CD4-positive, alpha-beta T cell treated with Interleukin-12 subunit alpha and Interleukin-12 subunit beta, for 1 hour (primary cell): Measurements from ENCODE around the gene PPP1R12C.

ENCODE experiments used
- DNase-seq: peaks from one replicate; pipeline ENCODE4 v3.0.0-alpha.2; 2020

The PPP1R12C gene

DNA sequence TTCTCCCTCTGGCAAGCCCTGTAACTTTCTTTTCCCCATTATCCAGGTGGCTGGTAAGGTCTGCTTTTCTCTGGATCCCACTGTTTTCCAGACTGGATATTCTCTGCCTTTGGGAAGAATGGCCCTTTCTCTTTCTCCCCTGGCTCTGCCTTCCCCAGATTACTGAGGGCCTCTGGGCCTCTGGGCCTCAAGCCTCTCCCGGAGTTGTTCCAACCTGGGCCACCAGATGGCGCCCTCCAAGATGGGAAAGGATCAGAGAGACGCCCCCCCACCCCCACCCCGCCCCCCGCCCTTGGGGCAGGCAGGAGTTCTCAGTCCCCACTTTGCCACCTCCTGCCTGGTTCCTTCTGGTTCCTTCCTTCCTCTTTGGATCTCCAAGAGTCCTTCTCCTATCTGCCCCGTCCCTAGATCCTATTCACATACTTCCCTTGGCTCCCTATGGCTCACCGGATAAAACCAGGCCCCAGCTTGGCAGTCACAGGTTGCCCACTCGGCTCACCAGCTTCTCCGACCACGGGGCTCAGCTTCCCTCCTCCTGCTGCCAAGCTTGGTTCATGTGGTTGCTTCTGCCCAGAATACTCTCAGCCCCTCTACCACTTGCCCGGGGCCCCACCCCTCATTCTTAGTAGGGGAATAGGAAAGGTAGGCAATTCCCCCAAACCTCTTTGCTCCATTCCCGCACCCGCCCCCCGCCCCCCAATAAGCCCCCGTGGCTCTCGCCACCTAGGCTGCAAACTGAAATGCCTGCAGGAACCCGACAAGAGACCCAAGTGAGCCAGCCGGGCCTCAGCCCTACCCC lies 28.7 kb downstream of the PPP1R12C start:
- DNase-seq = peak; percentile 77

- DNase-seq = no peak
Measured at GRCh38 chr19:55088021-55088451, 29.4 kb downstream of the PPP1R12C start.

DNA sequence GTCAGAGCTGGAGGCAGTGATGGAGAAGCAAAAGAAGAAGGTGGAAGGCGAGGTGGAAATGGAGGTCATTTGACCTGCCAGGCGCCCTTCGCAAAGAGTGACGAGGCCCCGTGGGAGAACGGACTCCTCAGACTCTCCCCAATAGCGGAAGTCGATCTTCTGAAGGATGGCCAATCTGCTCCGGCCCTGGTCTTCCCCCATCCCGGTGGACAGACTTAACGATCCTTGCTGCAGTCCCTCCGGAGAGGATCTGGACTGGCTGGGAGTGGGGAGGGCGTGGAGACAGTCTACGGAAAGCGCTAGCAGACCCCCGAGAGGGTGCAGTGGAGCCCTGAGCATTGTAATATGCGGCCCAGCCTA lies 29.9 kb downstream of the PPP1R12C start:
- no peak for DNase-seq

DNA sequence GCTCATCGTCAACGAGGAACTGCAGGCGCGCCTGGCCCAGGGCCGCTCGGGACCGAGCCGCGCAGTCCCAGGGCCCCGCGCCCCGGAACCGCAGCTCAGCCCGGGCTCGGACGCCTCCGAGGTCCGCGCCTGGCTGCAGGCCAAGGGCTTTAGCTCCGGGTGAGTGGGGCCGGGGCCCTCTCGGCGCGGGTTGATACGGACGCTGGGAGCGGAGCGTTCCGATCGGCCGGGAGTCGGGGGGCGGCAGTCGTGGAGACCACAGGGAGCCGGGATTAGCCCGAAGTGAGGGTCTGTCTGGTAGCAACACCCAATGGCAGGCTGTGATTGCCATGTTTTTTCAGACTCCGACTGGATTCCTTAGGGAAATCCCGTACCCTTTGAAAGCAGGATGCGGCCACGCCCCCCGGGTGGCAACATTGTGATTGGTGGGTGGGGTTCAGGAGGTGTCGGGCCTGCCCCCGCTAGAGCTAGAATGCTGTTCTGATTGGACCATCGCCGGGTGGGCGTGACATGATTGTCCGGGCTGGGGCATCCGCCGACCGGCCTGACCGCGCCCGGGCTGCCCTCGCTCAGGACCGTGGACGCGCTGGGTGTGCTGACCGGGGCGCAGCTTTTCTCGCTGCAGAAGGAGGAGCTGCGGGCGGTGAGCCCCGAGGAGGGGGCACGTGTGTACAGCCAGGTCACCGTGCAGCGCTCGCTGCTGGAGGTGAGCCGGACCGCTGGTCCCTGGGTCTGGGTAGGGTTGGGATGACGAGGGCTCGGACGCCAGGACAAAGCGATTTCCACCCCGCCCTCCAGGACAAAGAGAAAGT lies 30.5 kb downstream of the PPP1R12C start:
- DNase-seq = peak; percentile 65

DNA sequence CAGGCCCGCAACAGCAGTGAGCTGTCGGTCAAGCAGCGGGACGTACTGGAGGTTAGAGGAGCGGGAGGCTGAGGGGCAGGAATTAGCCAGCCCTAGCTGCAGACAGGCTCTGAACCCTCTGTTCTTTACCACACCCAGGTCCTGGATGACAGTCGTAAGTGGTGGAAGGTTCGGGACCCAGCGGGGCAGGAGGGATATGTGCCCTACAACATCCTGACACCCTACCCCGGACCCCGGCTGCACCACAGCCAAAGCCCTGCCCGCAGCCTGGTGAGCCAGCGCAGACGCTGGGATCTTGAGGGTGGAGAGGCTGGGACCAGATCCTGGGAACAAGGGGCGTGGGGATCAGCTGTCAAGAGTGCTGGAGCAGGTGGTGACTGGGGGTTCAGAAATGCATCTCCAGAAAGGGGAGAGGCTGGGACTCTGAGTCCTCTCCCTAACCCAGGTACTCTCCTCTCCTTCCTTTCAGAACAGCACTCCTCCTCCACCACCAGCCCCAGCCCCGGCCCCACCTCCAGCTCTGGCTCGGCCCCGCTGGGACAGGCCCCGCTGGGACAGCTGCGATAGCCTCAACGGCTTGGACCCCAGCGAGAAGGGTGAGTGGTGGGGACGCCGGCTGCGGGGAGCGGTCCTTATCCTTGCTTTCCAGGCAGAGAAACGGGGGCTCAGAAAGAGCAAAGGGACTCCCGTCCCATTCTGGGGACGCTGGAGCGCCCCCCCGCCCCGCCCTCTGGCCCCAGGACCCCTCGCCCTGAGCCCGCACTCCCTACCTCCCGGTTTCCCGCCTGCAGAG lies 31.3 kb downstream of the PPP1R12C start:
- no peak for DNase-seq

- no peak for DNase-seq
Measured at GRCh38 chr19:55084416-55084815, 33.0 kb downstream of the PPP1R12C start.

- no peak for DNase-seq
Measured at GRCh38 chr19:55083004-55083850, 34.2 kb downstream of the PPP1R12C start.

DNA sequence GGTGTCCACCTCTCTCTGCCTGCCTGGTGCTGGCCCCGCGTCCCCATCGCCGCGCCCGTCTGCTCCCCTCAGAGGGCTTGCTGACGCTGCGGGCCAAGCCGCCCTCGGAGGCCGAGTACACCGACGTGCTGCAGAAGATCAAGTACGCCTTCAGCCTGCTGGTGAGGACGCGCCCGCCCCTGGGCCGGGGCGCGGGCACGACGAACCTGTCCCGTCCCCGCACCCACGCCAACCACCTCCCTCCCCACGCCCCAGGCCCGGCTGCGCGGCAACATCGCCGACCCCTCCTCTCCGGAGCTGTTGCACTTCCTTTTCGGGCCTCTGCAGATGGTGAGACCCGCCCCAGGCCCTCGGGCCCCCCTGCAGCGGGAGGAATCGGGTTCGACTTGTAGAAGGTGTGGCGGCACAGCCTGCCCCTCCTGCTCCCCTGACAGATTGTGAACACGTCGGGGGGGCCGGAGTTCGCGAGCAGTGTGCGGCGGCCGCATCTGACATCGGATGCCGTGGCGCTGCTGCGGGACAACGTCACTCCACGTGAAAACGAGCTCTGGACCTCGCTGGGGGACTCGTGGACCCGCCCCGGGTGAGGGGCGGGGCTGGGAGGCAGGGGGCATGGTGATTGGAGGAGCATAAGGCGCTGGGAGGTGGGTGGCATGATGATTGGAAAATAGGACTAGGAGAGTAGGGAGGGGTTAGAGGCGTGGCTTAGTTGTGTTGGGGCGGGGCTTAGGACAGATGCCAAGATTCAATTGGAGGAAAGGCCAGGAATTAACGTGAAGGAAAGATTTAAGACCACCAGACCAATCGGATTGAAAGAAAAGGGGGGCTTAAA lies 35.2 kb downstream of the PPP1R12C start:
- DNase-seq = peak; percentile 65

GRCh38 chr19:55081770-55082019 lies 35.7 kb downstream of the PPP1R12C start:
- no peak for DNase-seq

DNA sequence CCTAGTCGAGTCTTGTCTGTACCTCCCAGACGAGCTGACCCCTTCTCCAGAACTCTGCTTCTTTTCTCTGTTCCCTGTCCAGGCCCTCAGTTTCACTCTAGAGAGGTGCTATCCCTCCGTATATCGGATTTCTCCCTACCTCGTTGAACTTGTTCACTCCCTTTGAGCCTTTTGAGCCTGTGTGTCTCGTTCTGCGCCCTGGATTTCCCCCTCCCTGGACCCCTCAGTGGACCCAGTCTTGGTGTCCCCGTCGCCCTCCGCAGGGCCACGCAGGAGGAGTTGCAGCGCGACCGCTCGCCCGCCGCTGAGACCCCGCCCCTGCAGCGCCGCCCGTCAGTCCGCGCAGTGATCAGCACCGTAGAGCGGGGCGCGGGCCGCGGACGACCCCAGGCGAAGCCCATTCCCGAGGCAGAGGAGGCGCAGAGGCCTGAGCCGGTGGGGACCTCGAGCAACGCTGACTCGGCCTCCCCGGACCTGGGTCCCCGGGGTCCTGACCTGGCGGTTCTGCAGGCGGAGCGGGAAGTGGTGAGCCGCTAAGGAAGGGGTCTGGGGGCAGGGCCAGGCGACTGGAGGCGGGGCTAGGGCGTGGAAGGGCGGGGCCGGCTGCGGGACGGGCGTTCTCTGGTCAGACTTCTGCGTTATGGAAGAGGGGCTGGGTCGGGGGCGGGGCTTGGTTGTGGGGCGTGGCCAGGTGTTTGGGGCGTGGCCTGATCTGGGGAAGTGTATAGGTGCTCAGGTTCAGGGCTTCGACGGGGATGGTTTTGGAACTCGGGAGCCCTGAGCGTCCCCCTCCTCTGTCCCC lies 36.3 kb downstream of the PPP1R12C start:
- DNase-seq = peak; percentile 95

DNA sequence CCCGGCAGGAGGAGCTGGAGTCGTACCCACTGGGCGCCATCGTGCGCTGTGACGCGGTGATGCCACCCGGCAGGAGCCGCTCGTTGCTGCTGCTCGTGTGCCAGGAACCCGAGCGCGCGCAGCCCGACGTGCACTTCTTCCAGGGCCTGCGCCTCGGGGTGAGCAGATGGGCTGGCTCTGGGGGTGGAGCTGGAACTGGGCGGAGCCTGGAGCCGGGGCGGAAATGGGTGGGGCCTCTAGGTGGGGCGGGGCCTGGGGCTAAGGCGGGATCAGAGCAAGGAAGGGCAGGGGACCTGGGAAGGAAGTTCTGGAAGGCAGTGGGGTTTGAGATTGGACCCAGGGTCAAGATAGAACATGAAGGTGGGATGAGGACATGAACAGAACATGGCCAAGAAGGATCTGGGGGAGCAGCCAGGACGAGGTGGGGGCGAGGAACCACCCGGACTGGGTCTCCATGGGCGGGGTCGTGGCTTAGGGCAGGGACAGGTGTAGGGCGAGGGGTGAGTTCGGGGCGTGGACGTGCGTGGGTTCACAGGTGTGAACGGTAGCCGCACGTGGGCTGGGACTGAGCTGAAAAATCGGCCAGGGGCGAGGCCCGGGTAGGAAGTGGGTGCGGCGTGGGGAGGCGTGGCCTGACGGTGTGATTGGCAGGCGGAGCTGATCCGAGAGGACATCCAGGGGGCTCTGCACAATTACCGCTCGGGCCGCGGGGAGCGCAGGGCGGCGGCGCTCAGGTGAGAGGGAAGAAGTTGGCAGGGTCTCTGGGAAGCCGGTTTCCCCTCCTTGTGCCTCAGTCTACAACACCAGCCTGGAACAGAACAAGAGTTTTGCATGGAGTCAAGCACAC lies 37.1 kb downstream of the PPP1R12C start:
- DNase-seq = peak; percentile 70

DNA sequence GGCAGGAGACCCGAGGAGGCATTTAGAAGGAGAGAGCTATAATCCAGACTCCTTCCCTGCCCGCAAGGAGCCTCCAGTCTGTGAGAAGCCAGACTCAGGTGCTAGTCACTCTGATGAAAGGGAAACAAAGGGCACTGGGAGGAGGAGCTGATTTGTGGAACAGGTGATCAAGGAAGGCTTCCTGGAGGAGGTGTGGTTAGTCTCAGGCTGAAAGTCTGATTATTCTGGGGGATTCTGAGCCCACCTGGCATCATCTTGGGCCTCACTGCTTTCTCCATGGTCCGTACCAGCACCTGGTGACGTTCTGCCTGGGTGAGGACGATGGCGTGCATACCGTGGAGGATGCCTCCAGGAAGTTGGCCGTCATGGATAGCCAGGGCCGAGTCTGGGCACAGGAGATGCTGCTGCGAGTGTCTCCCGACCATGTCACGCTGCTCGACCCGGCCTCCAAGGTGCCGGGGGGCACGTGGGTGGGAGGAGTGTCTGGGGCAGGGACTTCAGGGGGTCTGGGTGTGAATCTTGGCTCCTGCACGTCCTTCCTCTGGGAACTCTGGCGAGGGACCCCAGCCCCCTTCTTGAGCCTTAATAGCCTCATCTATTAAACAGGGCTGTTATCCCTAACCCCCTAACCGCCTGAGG lies 37.9 kb downstream of the PPP1R12C start:
- no peak for DNase-seq

- DNase-seq = no peak
Measured at GRCh38 chr19:55078996-55079395, 38.4 kb downstream of the PPP1R12C start.

DNA sequence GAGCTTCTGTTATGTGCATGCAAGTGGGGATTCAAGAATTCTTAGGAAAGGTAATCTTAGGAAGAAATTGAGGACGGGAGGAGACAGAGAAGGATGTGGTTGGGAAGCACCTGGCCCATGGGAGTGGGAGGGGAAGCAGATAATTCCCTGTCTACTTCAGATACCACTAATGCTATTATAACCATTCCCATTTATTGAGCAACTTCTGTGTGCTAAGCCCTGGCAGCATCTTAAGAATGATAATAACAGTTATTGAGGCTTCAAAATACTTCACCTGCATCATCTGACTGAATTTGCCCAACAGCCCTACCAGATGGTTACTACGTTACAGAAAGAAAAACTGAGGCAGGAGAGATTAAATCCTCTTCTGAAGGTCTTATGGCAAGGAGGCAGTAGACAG lies 40.3 kb downstream of the PPP1R12C start:
- no peak for DNase-seq

DNA sequence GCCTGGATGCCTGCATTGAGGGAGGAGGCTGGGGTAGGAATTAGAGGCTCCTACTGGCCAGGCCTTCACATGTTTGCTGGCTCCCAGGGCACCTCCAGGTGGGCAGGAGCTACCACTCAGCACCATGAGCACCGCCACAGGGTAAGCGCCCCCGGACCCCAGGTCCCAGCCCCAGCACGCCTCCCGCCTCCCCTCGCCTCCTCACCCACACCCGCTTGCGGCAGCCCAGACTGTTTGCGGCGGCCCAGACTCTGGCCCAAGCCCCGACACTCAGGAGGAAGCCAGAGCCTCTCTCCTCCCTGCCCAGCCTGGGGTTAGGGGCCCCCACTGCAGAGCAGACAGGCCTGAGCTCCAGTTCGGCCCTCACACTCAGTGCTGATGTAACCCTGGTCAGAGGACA lies 41.1 kb downstream of the PPP1R12C start:
- no peak for DNase-seq

DNA sequence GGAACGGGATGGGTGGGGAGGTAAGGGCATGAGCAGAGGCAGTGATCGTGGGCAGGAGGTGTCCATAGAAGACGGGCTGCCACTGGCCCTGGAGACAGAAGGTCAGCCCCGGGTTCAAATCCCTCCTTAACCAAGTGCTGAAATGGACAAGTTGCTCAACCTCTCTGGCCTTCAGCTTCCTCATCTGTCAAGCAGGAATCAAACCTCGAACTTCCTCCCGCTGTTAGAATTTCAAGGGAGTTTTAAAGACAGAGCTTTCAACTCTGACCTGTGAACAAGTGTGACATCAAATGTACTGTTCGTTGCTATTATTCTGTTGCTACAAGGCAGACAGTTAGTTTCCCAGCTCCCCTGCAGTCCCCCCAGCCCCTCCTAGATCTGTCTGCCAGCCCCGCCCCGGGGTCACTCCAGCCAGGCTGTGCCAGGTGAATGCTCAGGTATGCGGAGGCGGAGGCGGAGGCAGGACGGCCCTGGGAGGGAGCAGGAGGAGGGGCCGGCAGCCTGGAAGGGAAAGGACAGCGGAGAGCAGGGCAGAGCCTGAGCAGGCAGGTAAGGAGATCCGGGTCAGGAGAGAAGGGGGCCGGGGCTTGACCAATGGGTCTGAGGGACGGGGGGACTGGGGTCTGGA lies 42.0 kb downstream of the PPP1R12C start, which contains the start of gene EPS8L1:
TSS of gene EPS8L1 (plus strand) at position 499 of the 628 bp plus-strand sequence. CDS start 576 bp downstream, outside the sequence.
- DNase-seq = no peak

DNA sequence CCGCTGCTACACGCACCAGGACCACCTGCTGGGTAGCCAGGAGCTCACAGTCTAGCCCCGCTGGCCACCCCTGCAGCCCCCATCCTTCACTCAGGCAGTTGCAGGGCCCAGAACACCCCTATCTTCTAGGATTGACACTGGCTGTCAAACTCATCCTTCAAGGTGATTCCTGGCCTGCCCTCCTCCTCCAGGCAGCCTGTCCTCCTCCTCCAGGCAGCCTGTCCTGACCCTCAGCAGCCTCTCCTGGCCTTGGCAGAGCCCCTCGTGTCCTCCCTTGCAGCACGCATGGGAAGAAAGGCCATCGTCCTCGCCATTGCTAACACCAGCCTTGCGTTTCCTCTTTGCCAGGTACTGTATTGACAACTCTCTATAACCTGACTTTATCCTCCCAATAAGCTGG lies 45.5 kb downstream of the PPP1R12C start:
- DNase-seq = no peak

- no peak for DNase-seq
Measured at GRCh38 chr19:55071129-55071502, 46.3 kb downstream of the PPP1R12C start.
